ENCODE measurements around the gene MGMT. TPM values are rescaled to one million over a fixed set of nuclear protein-coding genes. Genes with fewer than 3 reads are reported as not detected.
A peak's percentile ranks its signal among the peaks of the same experiment; 100 is the strongest.

MGMT gene
- total and polyA plus RNA-seq, 2 of the 4 experiments (the other 2 are of a cell fraction) = 11.5 to 17.8 TPM

- Histone ChIP-seq H2BK5ac (ENCODE audit: low read depth, low read length, poor library complexity, severe bottlenecking) (no peak overlapping the region), H3K36me3 (ENCODE audit: control insufficient read depth, insufficient read depth, low read length) (no peaks in the 10 kb centered on the region), H3K4ac (ENCODE audit: low read depth, low read length) (no peak overlapping the region), H3K56ac (ENCODE audit: extremely low read depth, insufficient read depth, low read length) (no peak overlapping the region), H2BK120ac (ENCODE audit: low read depth, low read length) (no peak overlapping the region), H3K4me3 (ENCODE audit: insufficient read depth, low read depth, low read length) (no peak overlapping the region), H4K8ac (ENCODE audit: low read depth in 2 of 2, low read length in 2 of 2) (no peak overlapping the region; a peak in 1 of 4 replicates), H3K14ac (replicated peaks; ENCODE audit: low read depth, low read length) (no peak overlapping the region), H3K9me3 (ENCODE audit: control insufficient read depth, insufficient read depth, low read length) (peaks cover 6% of the 10 kb centered on the region; the same call in 1 of the 2 replicates), H2BK20ac (ENCODE audit: low read depth, low read length) (no peak overlapping the region), H3K9ac (ENCODE audit: low read depth, low read length) (no peak overlapping the region), H2BK15ac (ENCODE audit: low read depth, low read length) (no peak overlapping the region), H2AK9ac (replicated peaks; ENCODE audit: low read depth, low read length, poor library complexity) (no peak overlapping the region), H3K4me1 (ENCODE audit: control insufficient read depth, insufficient read depth, low read length) (no peaks in the 10 kb centered on the region), H3K79me1 (ENCODE audit: low read depth in 1 of 2, low read length in 2 of 2) (no peaks in the 10 kb centered on the region), H3K9me1 (ENCODE audit: insufficient read depth, low read length) (no peaks in the 10 kb centered on the region), H4K5ac (ENCODE audit: low read depth, low read length) (no peak overlapping the region), H3K27ac (ENCODE audit: insufficient read depth, low read length) (no peak overlapping the region), H4K20me1 (ENCODE audit: insufficient read depth, low read length) (no peaks in the 10 kb centered on the region), H3K4me2 (ENCODE audit: low read depth, low read length) (no peak overlapping the region), H2AFZ (replicated peaks; ENCODE audit: low read length, poor library complexity) (peak overlapping the region; percentile 13), H3K23ac (ENCODE audit: low read depth, low read length) (no peak overlapping the region), H3K27me3 (ENCODE audit: control insufficient read depth, insufficient read depth, low read length) (no peaks in the 10 kb centered on the region), H4K91ac (ENCODE audit: insufficient read depth, low read depth, low read length) (no peak overlapping the region), H2AK5ac (ENCODE audit: low read depth, low read length) (no peak overlapping the region), H3K18ac (ENCODE audit: low read depth, low read length) (no peak overlapping the region)
- no TSS peak for BruUV-seq (replicated peaks)
- ChIA-PET POLR2A (ENCODE audit: unreplicated experiment) (no interaction called here), CTCF (no interaction called here)
- dilution Hi-C loops (cut with HindIII; ENCODE audit: low sequenced_read_pairs, unreplicated experiment) = no loop called here
- intact Hi-C loops (cut with micrococcal nuclease) = no loop called here
- TF ChIP-seq FOS (IDR thresholded peaks at IDR 0.05; ENCODE audit: low read depth, low read length) (no peak), NFE2L2 (IDR thresholded peaks at IDR 0.05; ENCODE audit: low read depth, low read length) (no peak), MAFK (IDR thresholded peaks at IDR 0.05; ENCODE audit: low read depth, low read length) (no peak), POLR2A (IDR thresholded peaks at IDR 0.05; ENCODE audit: low read depth, low read length) (no peak), CTCF (conservative IDR thresholded peaks at IDR 0.05; ENCODE audit: low read depth, low read length) (no peak), BHLHE40 (IDR thresholded peaks at IDR 0.05; ENCODE audit: low read depth, low read length) (no peak), RAD21 (IDR thresholded peaks at IDR 0.05; ENCODE audit: low read length) (no peak), RFX5 (IDR thresholded peaks at IDR 0.05; ENCODE audit: low read depth, low read length) (no peak), SMC3 (IDR thresholded peaks at IDR 0.05; ENCODE audit: low read depth, low read length) (no peak), USF2 (IDR thresholded peaks at IDR 0.05; ENCODE audit: low read depth, low read length) (no peak), MXI1 (IDR thresholded peaks at IDR 0.05; ENCODE audit: borderline replicate concordance, low read depth, low read length) (no peak), RCOR1 (IDR thresholded peaks at IDR 0.05; ENCODE audit: insufficient replicate concordance, low read length) (no peak), CHD1 (IDR thresholded peaks at IDR 0.05; ENCODE audit: low read depth, low read length) (no peak), MAZ (IDR thresholded peaks at IDR 0.05; ENCODE audit: borderline replicate concordance, low read depth, low read length) (no peak), CEBPB (IDR thresholded peaks at IDR 0.05; ENCODE audit: low read depth, low read length) (no peak), ELK1 (IDR thresholded peaks at IDR 0.05; ENCODE audit: borderline replicate concordance, low read depth, low read length) (no peak)
- ATAC-seq (ENCODE audit: low read depth) (no peak), DNase-seq (no peak)
- in situ Hi-C loops (cut with MboI; ENCODE audit: low sequenced_read_pairs) = no loop called here
- WGBS, 2 experiments (ENCODE audit: extremely low coverage in 2 of 2, insufficient read length in 1 of 2) = 38% methylated on average over 12 of the region's 23 CpGs; no CpG with 5 or more reads in 1 of the 2 experiments
Observed at GRCh38 chr10:129419397-129419796, 47.6 kb upstream of the MGMT start.

Data from IMR-90 (cell line).